Measurements from ENCODE around the gene EYS.

The EYS gene

GRCh38 chr6:65505736-65506135, 201.3 kb downstream of the EYS start:
- no peak for ATAC-seq
- TF ChIP-seq, protein P1, sequence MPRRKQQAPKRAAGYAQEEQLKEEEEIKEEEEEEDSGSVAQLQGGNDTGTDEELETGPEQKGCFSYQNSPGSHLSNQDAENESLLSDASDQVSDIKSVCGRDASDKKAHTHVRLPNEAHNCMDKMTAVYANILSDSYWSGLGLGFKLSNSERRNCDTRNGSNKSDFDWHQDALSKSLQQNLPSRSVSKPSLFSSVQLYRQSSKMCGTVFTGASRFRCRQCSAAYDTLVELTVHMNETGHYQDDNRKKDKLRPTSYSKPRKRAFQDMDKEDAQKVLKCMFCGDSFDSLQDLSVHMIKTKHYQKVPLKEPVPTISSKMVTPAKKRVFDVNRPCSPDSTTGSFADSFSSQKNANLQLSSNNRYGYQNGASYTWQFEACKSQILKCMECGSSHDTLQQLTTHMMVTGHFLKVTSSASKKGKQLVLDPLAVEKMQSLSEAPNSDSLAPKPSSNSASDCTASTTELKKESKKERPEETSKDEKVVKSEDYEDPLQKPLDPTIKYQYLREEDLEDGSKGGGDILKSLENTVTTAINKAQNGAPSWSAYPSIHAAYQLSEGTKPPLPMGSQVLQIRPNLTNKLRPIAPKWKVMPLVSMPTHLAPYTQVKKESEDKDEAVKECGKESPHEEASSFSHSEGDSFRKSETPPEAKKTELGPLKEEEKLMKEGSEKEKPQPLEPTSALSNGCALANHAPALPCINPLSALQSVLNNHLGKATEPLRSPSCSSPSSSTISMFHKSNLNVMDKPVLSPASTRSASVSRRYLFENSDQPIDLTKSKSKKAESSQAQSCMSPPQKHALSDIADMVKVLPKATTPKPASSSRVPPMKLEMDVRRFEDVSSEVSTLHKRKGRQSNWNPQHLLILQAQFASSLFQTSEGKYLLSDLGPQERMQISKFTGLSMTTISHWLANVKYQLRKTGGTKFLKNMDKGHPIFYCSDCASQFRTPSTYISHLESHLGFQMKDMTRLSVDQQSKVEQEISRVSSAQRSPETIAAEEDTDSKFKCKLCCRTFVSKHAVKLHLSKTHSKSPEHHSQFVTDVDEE (CRISPR knock-in tag; IDR thresholded peaks at IDR 0.05): no peak
- TF ChIP-seq ISL1 (CRISPR knock-in tag; IDR thresholded peaks at IDR 0.05) (no peak), PPARA (CRISPR knock-in tag; IDR thresholded peaks at IDR 0.05; ENCODE audit: borderline replicate concordance) (no peak), ZNF8 (CRISPR knock-in tag; IDR thresholded peaks at IDR 0.05) (no peak), CREB5 (CRISPR knock-in tag; IDR thresholded peaks at IDR 0.05; ENCODE audit: low read depth) (no peak), ARNTL (CRISPR knock-in tag; IDR thresholded peaks at IDR 0.05; ENCODE audit: borderline replicate concordance, low read depth) (no peak), TOX (CRISPR knock-in tag; IDR thresholded peaks at IDR 0.05; ENCODE audit: borderline replicate concordance) (no peak), GLIS3 (CRISPR knock-in tag; IDR thresholded peaks at IDR 0.05) (no peak), SNAI2 (CRISPR knock-in tag; IDR thresholded peaks at IDR 0.05) (no peak), ZNF565 (CRISPR knock-in tag; conservative IDR thresholded peaks at IDR 0.05; ENCODE audit: low read depth) (no peak), RARB (CRISPR knock-in tag; IDR thresholded peaks at IDR 0.05) (no peak), OSR1 (CRISPR knock-in tag; IDR thresholded peaks at IDR 0.05) (no peak), TCF4 (CRISPR knock-in tag; IDR thresholded peaks at IDR 0.05; ENCODE audit: borderline replicate concordance) (no peak), CSDC2 (CRISPR knock-in tag; IDR thresholded peaks at IDR 0.05) (no peak), ESRRG (CRISPR knock-in tag; IDR thresholded peaks at IDR 0.05) (no peak), ZFP3 (CRISPR knock-in tag; IDR thresholded peaks at IDR 0.05) (no peak), ZFP30 (CRISPR knock-in tag; IDR thresholded peaks at IDR 0.05) (no peak), POU6F1 (CRISPR knock-in tag; IDR thresholded peaks at IDR 0.05; ENCODE audit: borderline replicate concordance, low read depth) (no peak)
- TF ChIP-seq, protein P2, sequence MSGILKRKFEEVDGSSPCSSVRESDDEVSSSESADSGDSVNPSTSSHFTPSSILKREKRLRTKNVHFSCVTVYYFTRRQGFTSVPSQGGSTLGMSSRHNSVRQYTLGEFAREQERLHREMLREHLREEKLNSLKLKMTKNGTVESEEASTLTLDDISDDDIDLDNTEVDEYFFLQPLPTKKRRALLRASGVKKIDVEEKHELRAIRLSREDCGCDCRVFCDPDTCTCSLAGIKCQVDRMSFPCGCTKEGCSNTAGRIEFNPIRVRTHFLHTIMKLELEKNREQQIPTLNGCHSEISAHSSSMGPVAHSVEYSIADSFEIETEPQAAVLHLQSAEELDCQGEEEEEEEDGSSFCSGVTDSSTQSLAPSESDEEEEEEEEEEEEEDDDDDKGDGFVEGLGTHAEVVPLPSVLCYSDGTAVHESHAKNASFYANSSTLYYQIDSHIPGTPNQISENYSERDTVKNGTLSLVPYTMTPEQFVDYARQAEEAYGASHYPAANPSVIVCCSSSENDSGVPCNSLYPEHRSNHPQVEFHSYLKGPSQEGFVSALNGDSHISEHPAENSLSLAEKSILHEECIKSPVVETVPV (CRISPR knock-in tag; IDR thresholded peaks at IDR 0.05): no peak
- TF ChIP-seq, protein P3, sequence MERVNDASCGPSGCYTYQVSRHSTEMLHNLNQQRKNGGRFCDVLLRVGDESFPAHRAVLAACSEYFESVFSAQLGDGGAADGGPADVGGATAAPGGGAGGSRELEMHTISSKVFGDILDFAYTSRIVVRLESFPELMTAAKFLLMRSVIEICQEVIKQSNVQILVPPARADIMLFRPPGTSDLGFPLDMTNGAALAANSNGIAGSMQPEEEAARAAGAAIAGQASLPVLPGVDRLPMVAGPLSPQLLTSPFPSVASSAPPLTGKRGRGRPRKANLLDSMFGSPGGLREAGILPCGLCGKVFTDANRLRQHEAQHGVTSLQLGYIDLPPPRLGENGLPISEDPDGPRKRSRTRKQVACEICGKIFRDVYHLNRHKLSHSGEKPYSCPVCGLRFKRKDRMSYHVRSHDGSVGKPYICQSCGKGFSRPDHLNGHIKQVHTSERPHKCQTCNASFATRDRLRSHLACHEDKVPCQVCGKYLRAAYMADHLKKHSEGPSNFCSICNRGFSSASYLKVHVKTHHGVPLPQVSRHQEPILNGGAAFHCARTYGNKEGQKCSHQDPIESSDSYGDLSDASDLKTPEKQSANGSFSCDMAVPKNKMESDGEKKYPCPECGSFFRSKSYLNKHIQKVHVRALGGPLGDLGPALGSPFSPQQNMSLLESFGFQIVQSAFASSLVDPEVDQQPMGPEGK (CRISPR knock-in tag; IDR thresholded peaks at IDR 0.05; ENCODE audit: borderline replicate concordance): no peak

GRCh38 chr6:65501045-65501444, 206.0 kb downstream of the EYS start:
- ATAC-seq: no peak
- no peak for TF ChIP-seq ZC3H10 (CRISPR knock-in tag; IDR thresholded peaks at IDR 0.05)
- TF ChIP-seq ZNF8 (CRISPR knock-in tag; IDR thresholded peaks at IDR 0.05): no peak
- no peak for TF ChIP-seq ISL1 (CRISPR knock-in tag; IDR thresholded peaks at IDR 0.05)
- no peak for TF ChIP-seq POU6F1 (CRISPR knock-in tag; IDR thresholded peaks at IDR 0.05; ENCODE audit: borderline replicate concordance, low read depth)
- no peak for TF ChIP-seq ARNTL (CRISPR knock-in tag; IDR thresholded peaks at IDR 0.05; ENCODE audit: borderline replicate concordance, low read depth)
- TF ChIP-seq, protein P3 (CRISPR knock-in tag; IDR thresholded peaks at IDR 0.05; ENCODE audit: borderline replicate concordance): no peak
- TF ChIP-seq, protein P1 (CRISPR knock-in tag; IDR thresholded peaks at IDR 0.05): no peak
- TF ChIP-seq CSDC2 (CRISPR knock-in tag; IDR thresholded peaks at IDR 0.05): no peak
- TF ChIP-seq PPARA (CRISPR knock-in tag; IDR thresholded peaks at IDR 0.05; ENCODE audit: borderline replicate concordance): no peak
- no peak for TF ChIP-seq CREB5 (CRISPR knock-in tag; IDR thresholded peaks at IDR 0.05; ENCODE audit: low read depth)
- no peak for TF ChIP-seq ZFP3 (CRISPR knock-in tag; IDR thresholded peaks at IDR 0.05)

Data from SK-N-SH treated with all-trans-retinoic acid at 6 μM for 48 hours (cell line).